HG03439 (cell line): ENCODE measurements around the gene ERGIC2.
"Not testable (repeated sequence)": the region's sequence is repeated elsewhere in the genome, so short reads cannot be mapped to it uniquely, and the experiment has no call there.

ENCODE experiments used
- ATAC-seq: cut with Tn5 transposase; IDR thresholded peaks from one replicate; pipeline ENCODE4 v1.9.1; 2021; ENCODE audit warnings: mild to moderate bottlenecking, moderate library complexity; ENCODE audit not compliant: unreplicated experiment

The ERGIC2 gene

GRCh38 chr12:29380536-29381523 is at the start of gene ERGIC2:
ERGIC2 (minus strand) TSS chr12:29381172; CDS start chr12:29371633, 9,539 bp downstream.
- peak; percentile 99 for ATAC-seq

- no peak for ATAC-seq
These were observed 49.7 kb upstream of the ERGIC2 start for GRCh38 chr12:29430716-29431044.

- no peak for ATAC-seq
These were observed 49.2 kb upstream of the ERGIC2 start for GRCh38 chr12:29429999-29430715.

- no peak for ATAC-seq
These were observed 47.7 kb upstream of the ERGIC2 start for GRCh38 chr12:29428633-29429032.

- peak; percentile 94 for ATAC-seq
These were observed 47.0 kb upstream of the ERGIC2 start for GRCh38 chr12:29427964-29428363.

DNA sequence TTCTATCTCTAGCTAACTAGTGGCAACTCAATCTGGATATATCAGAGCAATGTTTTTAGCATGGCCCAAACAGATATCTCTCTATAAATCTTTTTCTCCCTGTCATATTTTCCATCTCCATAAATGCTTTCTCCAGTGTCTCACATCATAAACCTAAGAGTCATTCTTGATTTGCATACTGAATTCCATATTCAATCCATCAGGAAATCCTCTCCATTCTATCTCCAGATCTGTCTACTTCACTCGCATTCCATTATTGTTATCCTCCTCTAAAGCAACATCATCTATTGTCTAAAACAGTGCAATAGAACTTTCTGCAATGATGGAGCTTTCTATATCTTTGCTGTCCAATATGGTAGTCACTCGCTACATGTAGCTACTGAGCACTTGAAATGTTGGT is 45.5 kb upstream of the ERGIC2 start:
- no peak for ATAC-seq

- no peak for ATAC-seq
These were observed 44.8 kb upstream of the ERGIC2 start for GRCh38 chr12:29425722-29426121.

- ATAC-seq, result no peak
These were observed 35.8 kb upstream of the ERGIC2 start for GRCh38 chr12:29416748-29417147.

DNA sequence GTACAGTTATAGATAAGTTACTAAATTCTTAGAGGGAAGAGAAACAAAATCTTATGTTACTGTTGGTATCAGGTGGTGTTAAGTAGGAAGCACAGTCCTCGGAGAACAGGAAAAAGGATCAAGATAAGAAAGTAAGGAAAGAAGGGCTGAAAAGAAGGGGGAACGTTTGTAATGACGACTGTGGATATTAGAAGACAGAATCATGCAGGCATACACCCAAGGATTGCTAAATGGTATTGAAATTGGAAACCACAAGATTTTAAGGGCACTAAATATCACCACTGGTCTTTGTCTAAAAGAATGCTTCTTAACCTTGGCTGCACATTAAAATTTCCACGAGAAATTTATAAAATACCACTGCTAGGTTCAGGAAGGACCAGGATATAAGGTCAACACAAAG is 34.1 kb upstream of the ERGIC2 start:
- ATAC-seq, result no peak

DNA sequence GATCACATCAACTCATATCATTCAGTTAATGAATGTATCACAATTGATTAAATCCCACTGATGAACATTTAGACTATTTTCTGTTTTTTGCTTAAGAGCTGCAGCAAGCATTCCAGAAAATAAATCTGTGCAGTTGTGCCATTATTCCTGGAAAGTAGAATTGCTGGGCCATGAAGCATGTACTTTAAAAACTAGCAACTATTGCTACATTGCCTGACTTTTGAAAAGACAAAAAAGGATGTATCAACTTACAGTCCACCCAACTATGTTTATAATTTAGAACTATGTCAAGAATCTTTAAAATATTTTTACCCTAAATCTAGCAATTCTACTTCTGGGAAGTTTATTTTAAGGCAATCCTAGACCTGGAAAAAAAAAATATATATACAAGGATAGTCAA is 33.4 kb upstream of the ERGIC2 start:
- ATAC-seq, result no peak

DNA sequence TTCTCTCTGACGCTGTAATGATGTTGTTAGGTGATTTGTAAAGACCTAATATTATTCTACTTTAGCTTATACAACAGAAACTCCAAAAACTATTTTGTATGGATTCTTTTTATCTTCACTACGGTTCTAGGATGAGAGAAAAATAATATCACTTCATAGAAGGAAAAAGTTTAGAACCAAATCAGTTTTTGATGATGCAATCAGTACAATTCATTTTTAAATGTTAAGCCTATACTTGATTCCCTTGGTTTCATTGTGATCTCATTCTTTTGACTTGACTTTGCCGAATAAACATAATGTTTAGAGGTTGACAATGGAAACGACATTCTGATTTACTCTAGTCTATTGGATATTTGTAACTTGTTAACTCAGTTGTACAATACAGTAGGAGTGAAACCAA is 24.6 kb upstream of the ERGIC2 start:
- ATAC-seq, result no peak

GRCh38 chr12:29403991-29404390 is 23.0 kb upstream of the ERGIC2 start:
- ATAC-seq, result no peak

GRCh38 chr12:29402437-29402836 is 21.5 kb upstream of the ERGIC2 start:
- no peak for ATAC-seq

DNA sequence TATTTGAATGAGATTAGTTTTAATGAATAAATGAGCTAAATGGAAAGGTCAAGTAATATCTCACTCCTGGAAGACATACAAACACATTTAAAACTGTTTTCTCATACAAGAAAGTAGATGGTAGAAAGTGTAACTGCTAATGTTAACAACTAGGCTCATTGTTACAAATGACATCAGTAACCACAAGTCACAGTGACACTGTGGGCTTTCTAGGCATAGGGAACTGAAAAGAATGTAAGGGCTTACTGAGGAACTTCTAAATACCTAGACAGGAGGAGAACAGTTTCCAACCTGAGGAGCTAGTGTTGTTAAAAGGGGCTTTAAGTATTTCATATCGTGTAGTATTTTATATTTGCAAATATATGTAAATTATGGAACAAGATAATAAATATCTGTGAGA is 17.5 kb upstream of the ERGIC2 start:
- no peak for ATAC-seq

DNA sequence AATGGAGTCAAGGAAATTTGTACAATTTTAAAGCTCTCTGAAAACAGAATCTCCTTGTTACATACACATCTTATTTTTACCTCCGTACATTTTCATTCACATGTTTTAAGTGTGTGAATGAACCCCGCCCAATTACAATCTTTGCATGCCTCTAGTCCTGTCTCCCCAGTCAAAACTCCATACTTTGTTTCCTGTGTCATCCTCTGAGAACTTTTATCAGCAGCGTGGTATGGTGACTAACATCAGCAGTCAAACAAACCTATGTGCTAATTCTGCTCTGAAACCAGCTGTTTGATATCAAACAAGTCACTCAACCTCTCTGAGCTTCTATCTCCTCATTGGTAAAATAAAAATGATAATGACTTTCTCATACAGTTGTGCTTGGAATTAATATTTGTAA is 15.8 kb upstream of the ERGIC2 start:
- ATAC-seq, result no peak

DNA sequence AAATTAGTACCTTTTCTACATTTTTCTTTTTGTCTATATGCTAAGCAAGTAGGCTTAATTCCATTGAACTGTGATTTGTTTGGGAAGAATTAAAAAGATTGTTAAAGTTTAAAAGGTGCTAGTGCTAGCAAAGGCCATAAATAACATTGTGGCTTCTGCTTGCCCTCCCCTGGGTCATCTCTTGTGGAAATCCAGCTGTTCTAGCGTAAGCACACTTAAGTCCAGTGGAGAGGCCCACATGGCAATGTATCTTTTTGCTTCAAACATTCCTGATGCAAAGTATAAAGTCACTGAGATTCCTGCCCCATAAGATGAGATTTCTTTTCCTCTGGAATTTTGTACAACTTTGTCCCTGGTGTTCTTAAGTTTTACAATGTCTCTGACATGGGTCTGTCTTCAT is 14.4 kb upstream of the ERGIC2 start:
- ATAC-seq, result no peak

DNA sequence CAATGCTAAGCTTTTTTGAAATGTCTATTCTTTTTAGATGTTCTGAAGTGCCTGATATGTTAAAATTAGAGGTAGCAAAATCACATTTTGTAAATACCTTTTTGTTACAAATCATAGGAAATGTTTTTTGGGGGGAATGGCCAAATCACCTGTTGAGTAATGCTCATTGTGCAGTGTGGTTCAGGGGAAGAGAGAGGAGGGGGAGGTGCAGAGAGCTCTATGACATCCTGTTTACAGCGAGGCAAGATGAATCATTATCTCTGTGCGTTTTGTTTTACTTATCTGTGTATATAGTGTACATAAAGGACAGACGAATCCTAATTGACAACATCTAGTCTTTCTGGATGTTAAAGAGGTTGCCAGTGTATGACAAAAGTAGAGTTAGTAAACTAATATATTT is 9.4 kb upstream of the ERGIC2 start:
- ATAC-seq, result not testable (repeated sequence)

DNA sequence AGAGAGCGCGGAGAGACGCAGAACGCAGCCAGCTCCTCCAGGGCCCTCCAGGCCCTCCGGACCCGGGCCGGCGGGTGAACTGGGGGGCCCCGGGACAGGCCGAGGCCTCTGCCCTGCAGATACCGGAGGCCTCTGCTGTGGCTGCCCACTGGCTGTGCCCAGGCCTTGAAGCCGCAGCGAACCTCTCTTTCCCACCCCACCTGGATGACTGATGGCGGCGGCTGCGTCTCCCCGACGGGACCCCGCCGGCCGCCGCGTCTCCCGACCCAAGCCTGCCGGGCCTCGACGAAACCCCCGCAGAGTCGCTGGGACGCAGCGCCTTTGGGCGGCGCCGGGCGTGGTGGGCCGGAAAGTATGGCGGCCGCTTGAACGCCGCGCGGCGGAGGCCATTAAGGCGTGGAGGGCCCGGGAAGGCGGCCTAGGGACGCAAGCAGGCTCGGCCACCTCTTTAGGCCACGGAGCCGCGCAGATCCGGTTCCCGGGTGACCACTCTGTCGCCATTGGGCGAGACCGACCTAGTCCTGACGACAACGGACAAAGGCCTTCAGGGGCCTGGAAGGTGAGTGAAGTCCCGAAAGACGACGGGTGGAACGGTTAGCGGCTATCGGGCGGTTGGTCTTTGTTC is 8.4 kb upstream of the ERGIC2 start:
- no peak for ATAC-seq

- not testable (repeated sequence) for ATAC-seq
These were observed 5.2 kb upstream of the ERGIC2 start for GRCh38 chr12:29386084-29386680.

GRCh38 chr12:29385194-29385593 is 4.2 kb upstream of the ERGIC2 start:
- not testable (repeated sequence) for ATAC-seq

- no peak for ATAC-seq
These were observed 1.3 kb upstream of the ERGIC2 start for GRCh38 chr12:29382251-29382650.
